HG03565 (cell line): Measurements from ENCODE around the gene DGKD.

Experiments used
- ATAC-seq: cut with Tn5 transposase; IDR thresholded peaks from one replicate; pipeline ENCODE4 v1.9.1; 2021; ENCODE audit warnings: mild to moderate bottlenecking, moderate library complexity; ENCODE audit not compliant: unreplicated experiment

Gene DGKD

DNA sequence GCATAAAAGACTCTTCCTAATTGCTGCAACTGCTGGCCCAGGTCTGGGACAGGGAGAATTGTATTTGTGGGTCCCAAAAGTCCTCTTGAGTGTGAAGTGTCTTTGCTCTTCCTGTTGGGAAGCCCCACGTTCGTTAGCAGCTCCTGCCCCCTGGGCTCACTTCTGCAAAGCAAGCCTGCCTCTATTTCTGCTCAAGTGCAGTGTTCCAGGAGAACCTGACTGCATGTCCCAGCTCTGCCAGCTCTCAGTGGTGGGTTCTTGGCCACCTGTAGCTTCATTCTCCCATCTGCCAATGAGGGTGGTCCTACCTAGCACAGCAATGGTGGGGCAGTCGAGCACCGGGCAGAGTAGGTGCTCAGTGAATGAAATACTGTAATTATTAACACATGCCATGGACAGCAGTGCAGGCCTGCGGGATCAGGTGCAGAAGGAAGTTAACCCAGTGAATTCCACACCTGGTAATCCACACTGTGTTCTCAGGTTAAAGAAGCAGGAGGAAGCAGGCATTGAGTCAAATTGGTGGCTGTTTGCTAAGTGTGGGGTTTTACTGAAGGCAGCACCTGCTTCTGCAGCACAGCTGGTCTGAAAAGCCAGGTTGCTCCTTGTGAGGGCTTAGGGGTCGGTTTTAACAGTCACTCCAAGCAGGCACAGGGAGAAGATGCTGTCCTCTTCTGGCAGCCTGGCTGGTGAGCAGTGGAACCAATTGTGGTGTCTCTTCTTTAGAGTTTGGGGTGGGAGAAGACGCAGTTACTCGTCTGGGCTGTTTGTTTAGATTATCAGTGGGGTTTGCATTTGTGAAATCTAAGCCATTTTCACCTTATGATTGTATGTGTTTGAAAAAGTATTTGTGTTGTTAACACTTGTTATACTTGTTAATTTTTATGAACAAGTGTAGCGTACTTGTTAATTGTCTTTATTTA lies 54.3 kb downstream of the DGKD start:
- ATAC-seq, result no peak

DNA sequence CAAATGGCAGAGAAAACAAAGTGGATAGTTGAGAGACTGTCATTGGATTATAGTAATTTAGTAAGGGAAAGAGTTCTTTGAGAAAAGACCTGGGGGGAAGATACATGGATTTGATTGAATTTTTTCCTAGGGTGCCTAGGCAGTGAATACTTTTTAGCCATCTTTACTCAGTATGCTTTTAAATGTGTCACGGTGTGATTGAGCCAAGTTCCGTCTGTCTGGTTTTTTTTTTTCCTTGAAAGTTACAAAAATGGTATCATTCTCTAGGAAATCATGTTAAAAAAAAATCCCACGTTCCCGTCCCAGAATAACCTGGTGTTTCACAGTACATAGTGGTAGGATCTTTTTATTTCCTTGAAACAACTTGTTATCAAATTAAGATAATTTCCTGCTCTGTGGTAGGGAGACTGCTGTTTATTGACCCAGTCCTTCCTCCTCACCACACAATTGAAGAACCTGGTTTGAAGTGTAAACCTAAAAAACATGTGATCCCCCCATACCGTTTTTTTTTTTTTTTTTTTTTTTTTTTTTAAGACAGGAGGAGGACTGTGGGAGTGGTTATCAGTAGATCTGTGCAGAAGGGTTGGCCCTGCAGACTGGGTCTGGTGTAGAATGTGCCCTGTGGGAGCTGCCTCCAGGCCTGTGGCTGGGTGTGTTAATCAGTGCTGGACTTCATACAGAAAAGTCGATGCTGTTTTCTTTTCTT lies 55.1 kb downstream of the DGKD start:
- no peak for ATAC-seq

DNA sequence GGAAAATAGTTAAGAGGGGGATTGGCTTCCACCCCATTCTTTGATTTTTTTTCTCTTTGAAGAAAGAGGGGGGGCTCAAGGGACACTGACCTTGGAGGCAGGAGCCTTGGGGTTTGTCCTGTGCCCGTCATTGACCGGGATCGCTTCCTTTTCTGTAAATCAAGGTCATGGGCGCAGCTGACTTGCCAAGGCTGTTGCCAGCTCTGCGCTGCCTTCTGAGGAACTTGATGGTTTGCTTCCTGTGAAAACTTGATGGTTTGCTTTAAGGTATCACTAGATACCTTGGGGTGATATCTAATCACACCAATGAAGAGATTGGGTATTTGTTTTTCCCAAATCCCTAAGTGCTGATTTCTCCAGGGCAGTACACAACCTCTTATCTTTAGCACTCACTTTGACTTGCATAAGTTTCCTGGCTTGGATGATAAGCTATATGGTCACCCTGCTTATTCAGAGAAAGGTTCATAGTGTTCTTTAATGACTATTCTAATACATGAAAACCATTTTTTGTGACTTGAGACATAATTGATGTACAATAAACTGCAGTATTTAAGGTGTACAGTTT lies 56.0 kb downstream of the DGKD start:
- ATAC-seq, result no peak

GRCh38 chr2:233411162-233411561 lies 56.9 kb downstream of the DGKD start:
- ATAC-seq, result no peak

DNA sequence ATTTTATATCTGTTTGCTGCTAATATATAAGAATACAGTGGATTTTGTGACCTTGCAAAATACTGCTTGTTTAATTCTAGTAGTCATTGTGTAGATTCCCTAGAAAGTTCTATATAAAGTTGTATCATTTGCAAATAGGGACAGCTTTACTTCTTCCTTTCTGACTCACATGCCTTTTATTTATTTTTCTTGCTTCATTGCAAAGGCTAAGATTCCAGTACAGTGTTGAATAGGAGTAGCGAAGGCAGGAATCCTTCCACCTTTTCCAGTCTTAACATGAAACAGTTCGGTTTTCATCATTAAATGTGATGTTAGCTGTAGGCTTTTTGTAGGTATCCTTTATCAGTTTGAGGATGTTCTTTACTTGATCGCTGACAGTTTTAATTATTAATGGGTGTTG lies 58.1 kb downstream of the DGKD start:
- no peak for ATAC-seq

GRCh38 chr2:233413046-233413445 lies 58.8 kb downstream of the DGKD start:
- ATAC-seq, result no peak

GRCh38 chr2:233413559-233414272 lies 59.4 kb downstream of the DGKD start:
- ATAC-seq, result no peak

DNA sequence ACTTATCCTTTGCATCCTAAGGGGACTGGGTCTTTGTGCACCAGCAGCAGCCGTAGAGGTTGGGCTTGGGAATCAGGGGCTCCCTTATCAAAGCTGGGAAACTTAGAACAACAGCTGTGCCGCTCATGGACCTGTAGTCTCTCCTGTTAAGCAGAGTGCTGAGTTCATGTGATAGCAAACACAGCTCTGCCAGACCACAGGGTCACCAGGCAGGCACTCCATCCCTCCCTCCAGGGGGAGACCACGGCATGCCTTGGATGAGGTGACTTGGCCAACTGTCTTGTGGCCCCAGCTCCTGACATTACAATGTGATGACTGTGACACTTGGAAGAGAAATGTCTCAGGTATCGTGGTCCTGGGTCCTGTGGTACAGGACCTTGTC lies 60.0 kb downstream of the DGKD start:
- no peak for ATAC-seq

DNA sequence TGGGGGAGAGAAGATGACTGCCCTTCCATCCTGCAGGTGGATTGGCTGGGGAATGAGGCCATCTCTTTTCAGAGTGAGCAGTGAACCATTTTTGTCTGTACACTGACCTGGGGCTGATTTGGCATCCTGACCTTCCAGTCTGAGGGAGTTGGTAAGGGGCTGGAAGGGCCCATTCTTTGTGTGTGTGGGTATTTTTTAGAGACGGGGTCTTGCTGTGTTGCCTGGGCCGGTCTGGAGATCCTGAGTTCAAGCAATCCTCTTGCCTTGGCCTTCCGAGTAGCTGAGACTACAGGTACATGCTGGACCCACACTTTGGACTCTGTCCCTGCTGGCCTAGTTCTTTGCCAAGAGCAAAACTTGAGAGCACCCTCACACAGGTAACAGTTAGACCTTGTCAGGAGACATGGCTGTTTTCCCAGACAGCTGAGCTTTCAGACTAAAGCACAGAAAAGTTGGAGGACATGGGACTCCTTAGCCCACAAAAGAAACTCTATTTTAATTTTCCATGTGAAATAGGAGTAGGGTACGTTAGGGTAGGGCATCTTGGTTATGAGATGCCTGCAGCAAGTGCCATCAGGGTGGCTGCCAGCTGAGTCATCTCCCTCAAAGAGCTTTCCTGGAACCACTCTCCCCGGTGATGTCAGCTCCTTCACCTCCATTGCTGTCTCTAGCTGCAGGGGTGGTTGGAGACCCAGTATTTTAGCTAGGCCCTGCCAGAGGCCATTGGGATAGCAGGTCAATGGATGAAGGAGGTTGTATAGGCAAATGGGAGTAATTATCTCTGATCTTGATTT lies 60.7 kb downstream of the DGKD start:
- ATAC-seq, result no peak

- no peak for ATAC-seq
Observed at GRCh38 chr2:233416199-233416598, 61.9 kb downstream of the DGKD start.

DNA sequence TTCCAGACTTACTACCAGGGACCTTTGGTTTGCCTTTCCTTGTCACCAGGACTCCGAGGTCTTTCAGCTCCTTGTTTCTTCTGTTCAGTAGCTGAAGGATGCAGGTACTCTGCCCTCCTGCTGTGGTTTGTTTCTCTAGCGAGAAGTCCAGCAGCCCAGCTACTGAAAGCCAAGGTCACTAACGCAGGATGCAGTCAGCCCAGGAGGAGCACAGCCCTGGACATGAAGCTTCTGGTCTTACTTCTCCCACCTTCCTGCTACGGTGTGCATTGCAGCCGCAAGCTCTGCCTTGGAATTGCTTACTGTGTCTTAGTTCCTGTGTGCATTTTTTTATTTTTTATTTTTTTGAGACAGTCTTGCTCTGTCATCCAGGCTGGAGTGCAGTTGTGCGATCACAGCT lies 62.4 kb downstream of the DGKD start:
- ATAC-seq, result no peak

- no peak for ATAC-seq
Observed at GRCh38 chr2:233417282-233417681, 63.0 kb downstream of the DGKD start.

GRCh38 chr2:233418052-233418760 lies 63.9 kb downstream of the DGKD start:
- no peak for ATAC-seq

- no peak for ATAC-seq
Observed at GRCh38 chr2:233418761-233419546, 64.7 kb downstream of the DGKD start.

DNA sequence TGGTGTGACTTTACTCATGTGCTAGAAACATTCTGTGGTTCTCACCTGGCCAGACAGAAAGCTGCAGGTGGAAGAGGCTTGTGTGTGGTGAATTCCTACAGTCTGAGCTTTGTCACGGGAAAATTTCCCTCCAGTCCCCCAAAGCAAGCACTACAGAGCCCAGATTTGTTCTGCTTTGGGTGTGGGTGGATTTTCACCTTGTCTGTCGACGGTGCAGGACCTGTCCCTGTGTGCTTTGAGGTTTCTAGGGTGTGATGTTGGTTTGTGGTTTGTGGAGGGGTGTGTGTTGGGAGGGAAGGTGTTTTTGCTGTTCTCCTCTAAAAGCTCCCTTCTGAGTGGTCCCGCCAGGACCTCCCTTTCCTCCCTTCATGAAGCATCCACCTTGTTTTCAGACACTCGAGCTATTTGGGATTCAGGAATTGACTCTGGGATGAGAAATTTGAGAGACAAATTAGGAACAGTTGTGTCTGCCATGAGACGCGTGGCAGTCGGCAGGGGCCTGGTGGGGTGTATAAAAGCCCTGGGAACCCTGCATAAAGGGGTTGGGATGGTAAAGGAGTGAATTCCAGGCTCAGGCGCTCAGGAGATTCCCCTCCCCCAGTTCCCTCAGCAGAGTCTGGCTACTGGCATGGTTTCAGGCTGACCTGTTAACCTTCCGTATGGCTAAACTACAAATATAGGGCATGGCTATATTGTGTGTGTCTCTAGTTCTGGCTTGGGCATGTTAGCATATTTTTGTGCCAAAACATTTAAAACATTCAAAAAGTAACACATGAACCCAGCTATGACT lies 65.5 kb downstream of the DGKD start:
- ATAC-seq, result peak; percentile 32

DNA sequence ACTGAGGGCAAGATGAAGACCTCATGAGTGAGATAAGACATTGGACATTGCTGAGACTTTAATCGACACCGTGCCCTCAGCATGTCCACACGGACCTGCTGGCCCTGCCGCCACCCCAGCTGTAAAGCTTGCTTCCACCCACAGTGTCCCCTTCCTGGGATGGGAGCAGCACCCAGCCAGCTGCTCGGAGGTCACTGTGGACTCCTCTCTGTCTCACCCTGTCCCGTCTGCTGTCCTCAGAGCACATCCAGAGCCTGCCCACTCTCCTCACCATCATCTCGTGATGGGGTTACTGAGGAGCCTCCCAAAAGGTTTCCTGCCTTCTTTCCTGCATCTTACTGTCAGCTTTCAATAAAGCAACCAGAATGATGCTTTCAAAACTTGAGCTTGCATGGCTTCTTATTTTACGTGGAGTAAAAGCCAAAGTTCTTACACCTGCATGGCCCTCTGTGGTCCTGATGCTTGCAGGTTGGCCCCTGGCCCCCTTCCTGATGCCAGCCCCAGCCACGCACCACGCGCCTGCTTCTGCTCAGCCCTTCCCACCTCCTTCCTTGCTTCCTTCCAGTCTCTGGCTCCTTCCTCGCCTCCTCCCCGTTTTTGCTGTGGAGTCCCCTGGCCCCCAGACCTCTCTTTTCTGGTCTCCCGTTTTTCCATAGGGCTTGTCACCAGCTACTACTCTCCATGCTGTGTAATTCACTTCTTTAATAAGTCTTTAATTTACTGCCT lies 67.0 kb downstream of the DGKD start:
- no peak for ATAC-seq

DNA sequence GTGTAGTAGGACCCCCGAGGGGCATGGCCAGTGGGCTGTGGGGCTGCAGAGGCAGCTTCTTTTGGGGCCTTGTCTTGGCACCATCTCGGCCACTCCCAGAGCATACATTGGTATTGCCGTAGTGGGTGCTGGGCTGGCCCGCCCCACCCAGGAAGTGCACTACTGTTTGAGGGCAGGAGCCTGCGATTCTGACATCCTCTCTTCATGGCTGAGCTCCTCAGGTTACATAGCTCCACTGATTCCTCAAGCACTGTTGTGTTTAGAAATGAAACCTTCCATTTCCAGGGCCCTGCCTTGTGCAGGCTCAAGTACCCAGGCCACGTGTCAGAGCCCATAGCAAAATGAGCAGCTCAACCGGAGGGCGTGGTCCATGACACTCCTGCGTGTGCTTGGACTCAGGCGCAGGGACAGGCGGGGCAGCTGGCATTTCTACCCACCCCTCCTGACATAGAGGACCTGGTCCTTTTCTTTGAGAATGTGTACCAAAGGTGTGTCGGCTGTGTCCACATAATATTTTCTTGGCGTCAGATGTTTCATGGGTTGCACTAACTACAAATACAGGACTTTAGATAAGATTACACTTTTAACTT lies 67.9 kb downstream of the DGKD start:
- ATAC-seq, result peak; percentile 36
